A673 (cell line): Measurements from ENCODE around the gene LRRC32.

ENCODE experiments used
- EZH2 ChIP-seq: fragments of 200-600 bp; sonication (generic); IDR thresholded peaks from 2 replicates; pipeline ENCODE4 v1.6.1; 2017; ENCODE audit warnings: borderline replicate concordance, low read depth, mild to moderate bottlenecking, mixed read lengths, antibody characterized with exemption, low read length; ENCODE audit not compliant: poor library complexity, severe bottlenecking
- TF ChIP-seq, protein P1 (sequence below): fragments of 300-800, 200-600 bp; sonication (generic); conservative IDR thresholded peaks from 2 replicates; pipeline ENCODE4 v1.5.1; 2017; ENCODE audit warnings: low read depth, mild to moderate bottlenecking, antibody characterized with exemption, low read length, moderate library complexity, mixed read lengths

DNA sequence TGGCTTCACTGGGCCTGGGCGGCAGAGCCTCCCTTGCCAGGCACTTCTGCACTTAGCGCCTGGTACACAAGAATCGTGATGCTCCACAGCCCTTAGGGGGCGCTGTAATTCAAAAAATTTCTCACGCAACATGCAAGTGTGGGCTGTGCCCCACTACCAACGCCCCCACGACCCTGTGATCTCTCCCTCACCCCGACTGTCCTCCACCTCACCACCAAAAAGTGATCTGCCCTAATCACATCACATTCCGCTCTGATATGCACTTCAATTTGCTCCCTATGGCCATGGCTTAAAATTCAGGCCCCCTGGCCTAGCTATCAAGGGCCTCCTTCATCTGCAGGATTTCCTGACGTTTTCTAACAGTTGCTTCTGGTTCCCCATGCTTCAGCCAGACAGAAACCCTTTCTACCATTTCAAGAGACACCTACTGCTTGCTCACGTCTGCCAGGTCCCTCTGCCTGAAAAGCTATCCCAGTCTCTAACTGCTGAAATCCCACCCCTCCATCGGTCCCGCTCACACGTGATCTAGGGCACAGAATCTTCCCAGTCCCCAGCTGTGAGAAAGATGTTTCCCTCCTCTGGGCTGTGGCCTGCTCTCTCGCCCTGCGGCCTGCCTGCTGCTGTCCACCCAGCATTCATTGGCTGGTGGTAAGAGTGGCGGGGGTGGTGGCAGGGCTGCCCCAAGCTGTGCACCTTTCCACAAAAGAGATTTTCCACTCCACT is 27.9 kb upstream of the LRRC32 start:
- TF ChIP-seq, protein P1, sequence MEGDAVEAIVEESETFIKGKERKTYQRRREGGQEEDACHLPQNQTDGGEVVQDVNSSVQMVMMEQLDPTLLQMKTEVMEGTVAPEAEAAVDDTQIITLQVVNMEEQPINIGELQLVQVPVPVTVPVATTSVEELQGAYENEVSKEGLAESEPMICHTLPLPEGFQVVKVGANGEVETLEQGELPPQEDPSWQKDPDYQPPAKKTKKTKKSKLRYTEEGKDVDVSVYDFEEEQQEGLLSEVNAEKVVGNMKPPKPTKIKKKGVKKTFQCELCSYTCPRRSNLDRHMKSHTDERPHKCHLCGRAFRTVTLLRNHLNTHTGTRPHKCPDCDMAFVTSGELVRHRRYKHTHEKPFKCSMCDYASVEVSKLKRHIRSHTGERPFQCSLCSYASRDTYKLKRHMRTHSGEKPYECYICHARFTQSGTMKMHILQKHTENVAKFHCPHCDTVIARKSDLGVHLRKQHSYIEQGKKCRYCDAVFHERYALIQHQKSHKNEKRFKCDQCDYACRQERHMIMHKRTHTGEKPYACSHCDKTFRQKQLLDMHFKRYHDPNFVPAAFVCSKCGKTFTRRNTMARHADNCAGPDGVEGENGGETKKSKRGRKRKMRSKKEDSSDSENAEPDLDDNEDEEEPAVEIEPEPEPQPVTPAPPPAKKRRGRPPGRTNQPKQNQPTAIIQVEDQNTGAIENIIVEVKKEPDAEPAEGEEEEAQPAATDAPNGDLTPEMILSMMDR: peak; percentile 59
- TF ChIP-seq EZH2: no peak
